OCI-LY7 (cell line): ENCODE measurements around the gene PNMA6F. TPM values are rescaled to one million over a fixed set of nuclear protein-coding genes. Genes with fewer than 3 reads are reported as not detected.

Experiments
- BruUV-seq: library from RNA; stranded (reverse); fragments of 400-500 nt; replicated peaks from 2 replicates; lab custom pipeline; 2021; lab: Mats Ljungman, UMichigan
- CTCF ChIA-PET: fragments of 300-600 bp; sonication (Branson Sonifier 250); formaldehyde crosslinking; loops from one replicate; lab custom pipeline; 2022; ENCODE audit warnings: antibody characterized with exemption; ENCODE audit not compliant: unreplicated experiment; lab: Charles Lee
- POLR2A ChIA-PET: fragments of 300-600 bp; sonication (Branson Sonifier 250); formaldehyde crosslinking; loops from one replicate; lab custom pipeline; 2022; ENCODE audit warnings: antibody characterized with exemption; lab: Charles Lee
- DNase-seq: peaks from one replicate; pipeline ENCODE4 v3.0.0-alpha.2; 2015; ENCODE audit warnings: low spot score
- H2AFZ ChIP-seq: fragments of 200-600 bp; sonication (generic), shearing (Covaris generic); 2 replicates; pipeline ENCODE4 v1.6.1; 2014; ENCODE audit warnings: mild to moderate bottlenecking, antibody characterized with exemption, low read length, moderate library complexity
- H3K27ac ChIP-seq: fragments of 200-600 bp; sonication (generic); 2 replicates; pipeline ENCODE4 v1.5.1; 2014; ENCODE audit warnings: mixed run types, low read depth, mild to moderate bottlenecking, moderate library complexity, low read length, inconsistent platforms; ENCODE audit not compliant: poor library complexity, severe bottlenecking
- H3K36me3 ChIP-seq: fragments of 200-600 bp; sonication (generic); 2 replicates; pipeline ENCODE4 v1.6.1; 2014; ENCODE audit warnings: mild to moderate bottlenecking, antibody characterized with exemption, low read length, moderate library complexity, mixed read lengths; ENCODE audit not compliant: insufficient read depth
- H3K4me1 ChIP-seq: fragments of 200-600 bp; sonication (generic); 2 replicates; pipeline ENCODE4 v1.5.1; 2014; ENCODE audit warnings: mild to moderate bottlenecking, low read length; ENCODE audit not compliant: insufficient read depth, poor library complexity, severe bottlenecking
- H3K4me2 ChIP-seq: fragments of 200-600 bp; sonication (generic); 2 replicates; pipeline ENCODE4 v1.6.1; 2014; ENCODE audit warnings: mild to moderate bottlenecking, low read length
- H3K4me3 ChIP-seq: fragments of 200-600 bp; sonication (generic); 2 replicates; pipeline ENCODE4 v1.5.1; 2014; ENCODE audit warnings: mild to moderate bottlenecking, low read depth, low read length; ENCODE audit not compliant: poor library complexity, severe bottlenecking
- H3K79me2 ChIP-seq: fragments of 200-600 bp; sonication (generic); 2 replicates; pipeline ENCODE4 v1.6.1; 2016; ENCODE audit warnings: low read depth, mild to moderate bottlenecking, low read length, moderate library complexity, mixed read lengths; ENCODE audit not compliant: insufficient read depth
- H3K9me2 ChIP-seq: fragments of 200-600 bp; sonication (generic); 2 replicates; pipeline ENCODE4 v1.6.1; 2016; ENCODE audit warnings: mild to moderate bottlenecking, low read length, mixed read lengths; ENCODE audit not compliant: insufficient read depth
- H3K9me3 ChIP-seq: fragments of 200-600 bp; sonication (generic); 2 replicates; pipeline ENCODE4 v1.6.1; 2014; ENCODE audit warnings: mild to moderate bottlenecking, mixed run types, low read length, mixed read lengths
- H4K20me1 ChIP-seq: fragments of 200-600 bp; sonication (generic); 2 replicates; pipeline ENCODE4 v1.6.1; 2014; ENCODE audit warnings: mild to moderate bottlenecking, antibody characterized with exemption, low read length, moderate library complexity, mixed read lengths; ENCODE audit not compliant: insufficient read depth
- EZH2phosphoT487 ChIP-seq: fragments of 200-600 bp; sonication (generic); IDR thresholded peaks from 2 replicates; pipeline ENCODE4 v1.6.1; 2018; ENCODE audit warnings: low read depth, borderline replicate concordance, mild to moderate bottlenecking, mixed run types, antibody characterized with exemption, low read length, moderate library complexity, mixed read lengths
- intact Hi-C: fragments of 100-400 bp; cut with micrococcal nuclease; formaldehyde crosslinking; loops from one replicate; pipeline ENCODE4 v1.10.0; 2022; ENCODE audit not compliant: unreplicated experiment
- total RNA-seq, 2 experiments: library from RNA; depleted of rRNA in 1 of 2; stranded (reverse); fragments of >200 nt in 1 of 2; shearing (Covaris generic) in 1 of 2; gene quantifications; 2 replicates each; pipeline ENCODE4 v1.2.3, GENCODE V29; 2014 to 2022
- TF ChIP-seq, protein P1 (sequence below): fragments of 200-600 bp; sonication (generic); conservative IDR thresholded peaks from 2 replicates; pipeline ENCODE4 v1.5.1; 2014; ENCODE audit warnings: mild to moderate bottlenecking, antibody characterized with exemption, low read length, moderate library complexity, mixed read lengths

The PNMA6F gene
- total RNA-seq, 2 experiments from 2014 or later: not detected

- CTCF ChIA-PET: no interaction called here
Measured at GRCh38 chrX:153310901-153311300, 10.7 kb downstream of the PNMA6F start.

DNA sequence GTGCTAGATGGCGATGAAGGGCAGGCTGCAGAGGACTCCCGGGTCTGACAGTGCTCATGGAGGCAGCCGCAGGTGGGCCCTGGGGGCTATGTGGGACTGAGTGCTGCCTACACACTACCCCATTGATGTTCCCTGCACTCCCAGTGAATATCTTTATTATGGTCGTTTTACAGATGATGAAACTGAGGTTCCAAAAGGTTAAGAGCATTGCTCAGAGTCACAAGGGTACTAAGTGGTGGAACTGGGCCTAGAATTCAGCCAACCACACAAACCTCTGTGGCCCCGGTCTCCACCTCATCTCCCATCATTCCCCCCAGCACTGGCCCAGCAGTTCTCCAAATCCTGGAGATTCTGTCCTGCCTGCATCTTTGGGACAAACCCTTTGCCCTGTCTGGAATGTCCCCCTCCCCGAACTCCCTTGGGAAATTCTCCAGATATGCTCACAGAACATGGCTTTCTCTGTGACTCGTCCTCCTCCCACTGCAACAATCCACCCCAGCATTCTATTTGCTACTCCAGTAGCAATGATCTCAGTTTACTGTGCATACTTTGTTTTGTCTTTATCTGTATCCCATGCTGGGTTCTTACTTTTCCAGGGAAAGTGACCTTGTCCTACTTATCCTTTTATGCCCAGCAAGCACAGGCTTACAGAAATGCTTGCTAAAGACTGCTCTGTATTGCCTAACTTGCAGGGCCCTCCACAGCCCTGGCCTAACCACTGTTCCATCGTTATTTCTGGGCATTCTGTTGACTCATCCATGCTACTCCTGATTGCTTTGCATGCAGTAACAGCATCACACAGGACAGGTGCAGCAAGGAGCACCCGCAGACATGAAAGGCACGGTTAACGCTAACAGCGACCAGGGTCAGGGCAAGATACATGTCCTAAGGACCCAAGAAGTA is 14.0 kb downstream of the PNMA6F start:
- H4K20me1 ChIP-seq: no peaks in the 10 kb centered on the region
- ChIA-PET POLR2A (no interaction called here), CTCF (no interaction called here)

More at GRCh38 chrX:153310901-153311300, 10.7 kb downstream of the PNMA6F start:
- intact Hi-C loops: no loop called here
- H3K79me2 ChIP-seq: no peaks in the 10 kb centered on the region
- H3K4me3 ChIP-seq: no peak overlapping the region
- no peak for TF ChIP-seq EZH2phosphoT487
- TF ChIP-seq, protein P1, sequence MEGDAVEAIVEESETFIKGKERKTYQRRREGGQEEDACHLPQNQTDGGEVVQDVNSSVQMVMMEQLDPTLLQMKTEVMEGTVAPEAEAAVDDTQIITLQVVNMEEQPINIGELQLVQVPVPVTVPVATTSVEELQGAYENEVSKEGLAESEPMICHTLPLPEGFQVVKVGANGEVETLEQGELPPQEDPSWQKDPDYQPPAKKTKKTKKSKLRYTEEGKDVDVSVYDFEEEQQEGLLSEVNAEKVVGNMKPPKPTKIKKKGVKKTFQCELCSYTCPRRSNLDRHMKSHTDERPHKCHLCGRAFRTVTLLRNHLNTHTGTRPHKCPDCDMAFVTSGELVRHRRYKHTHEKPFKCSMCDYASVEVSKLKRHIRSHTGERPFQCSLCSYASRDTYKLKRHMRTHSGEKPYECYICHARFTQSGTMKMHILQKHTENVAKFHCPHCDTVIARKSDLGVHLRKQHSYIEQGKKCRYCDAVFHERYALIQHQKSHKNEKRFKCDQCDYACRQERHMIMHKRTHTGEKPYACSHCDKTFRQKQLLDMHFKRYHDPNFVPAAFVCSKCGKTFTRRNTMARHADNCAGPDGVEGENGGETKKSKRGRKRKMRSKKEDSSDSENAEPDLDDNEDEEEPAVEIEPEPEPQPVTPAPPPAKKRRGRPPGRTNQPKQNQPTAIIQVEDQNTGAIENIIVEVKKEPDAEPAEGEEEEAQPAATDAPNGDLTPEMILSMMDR: no peak
- no peak overlapping the region for H3K4me2 ChIP-seq
- no peaks in the 10 kb centered on the region for H3K9me3 ChIP-seq
- DNase-seq: no peak
- no peaks in the 10 kb centered on the region for H3K36me3 ChIP-seq
- no peaks in the 10 kb centered on the region for H4K20me1 ChIP-seq
- H3K27ac ChIP-seq: no peak overlapping the region
- no peaks in the 10 kb centered on the region for H3K4me1 ChIP-seq
- no TSS peak for BruUV-seq
- no peak overlapping the region for H2AFZ ChIP-seq
- no peaks in the 10 kb centered on the region for H3K9me2 ChIP-seq
- POLR2A ChIA-PET: no interaction called here

More for the DNA sequence above, 14.0 kb downstream of the PNMA6F start:
- Histone ChIP-seq H3K36me3 (no peaks in the 10 kb centered on the region), H2AFZ (no peak overlapping the region), H3K79me2 (no peaks in the 10 kb centered on the region), H3K9me2 (no peaks in the 10 kb centered on the region), H3K27ac (no peak overlapping the region), H3K4me1 (peaks cover 13% of the 10 kb centered on the region), H3K4me2 (no peak overlapping the region), H3K9me3 (no peaks in the 10 kb centered on the region), H3K4me3 (no peak overlapping the region)
- TF ChIP-seq EZH2phosphoT487: no peak
- TF ChIP-seq, protein P1: no peak
- DNase-seq: no peak
- no TSS peak for BruUV-seq
- intact Hi-C loops: no loop called here
